Spleen (tissue), 11 donors: Measurements from ENCODE around the gene ST7. TPM values are rescaled to one million over a fixed set of nuclear protein-coding genes. Genes with fewer than 3 reads are reported as not detected.

Experiments used
- DNase-seq: peaks from one replicate; pipeline ENCODE4 v3.0.0-alpha.2; 2020
- H3K27ac ChIP-seq, 8 donors: fragments of 200-600 bp; sonication (generic) in 7 of 8; 1 replicate in 4 of 8; 2 replicates in 4 of 8; pipeline versions ENCODE4 v1.5.0 to v1.8.0; 2016 to 2021; ENCODE audit warnings: inconsistent platforms in 4 of 8, mild to moderate bottlenecking in 4 of 8, moderate library complexity in 1 of 8
- H3K27me3 ChIP-seq, 7 donors: fragments of 200-600 bp; sonication (generic) in 6 of 7; replicated peaks in 1 of 7; 1 replicate in 4 of 7; 2 replicates in 3 of 7; pipeline versions ENCODE4 v1.5.0 to v1.8.0; 2016 to 2021; ENCODE audit warnings: inconsistent platforms in 3 of 7, mild to moderate bottlenecking in 1 of 7
- H3K36me3 ChIP-seq, 6 donors: fragments of 200-600 bp; sonication (generic) in 5 of 6; 1 replicate in 4 of 6; 2 replicates in 2 of 6; pipeline versions ENCODE4 v1.5.0 to v1.8.0; 2016 to 2021; ENCODE audit warnings: inconsistent platforms in 2 of 6
- H3K4me1 ChIP-seq, 6 donors: fragments of 200-600 bp; sonication (generic) in 5 of 6; 1 replicate in 3 of 6; 2 replicates in 3 of 6; pipeline versions ENCODE4 v1.5.0 to v1.8.0; 2016 to 2021; ENCODE audit warnings: inconsistent platforms in 3 of 6
- H3K4me3 ChIP-seq, 8 donors: fragments of 200-600 bp; sonication (generic) in 7 of 8; 1 replicate in 4 of 8; 2 replicates in 4 of 8; pipeline versions ENCODE4 v1.5.0 to v1.8.0; 2016 to 2021; ENCODE audit warnings: inconsistent platforms in 4 of 8, mild to moderate bottlenecking in 4 of 8, moderate library complexity in 2 of 8
- H3K9me3 ChIP-seq, 8 donors: fragments of 200-600 bp; sonication (generic) in 7 of 8; 1 replicate in 4 of 8; 2 replicates in 4 of 8; pipeline versions ENCODE4 v1.5.0 to v1.8.0; 2016 to 2021; ENCODE audit warnings: inconsistent platforms in 4 of 8
- POLR2A ChIP-seq, 3 donors: fragments of 450-650 bp; IDR thresholded peaks; one replicate each; pipeline ENCODE4 v1.5.1; 2017; ENCODE audit warnings: antibody characterized with exemption in 3 of 3, mild to moderate bottlenecking in 1 of 3
- POLR2AphosphoS5 ChIP-seq, 3 donors: sonication (generic); formaldehyde crosslinking; IDR thresholded peaks; one replicate each; pipeline ENCODE4 v1.5.1; 2017; ENCODE audit warnings: antibody characterized with exemption in 3 of 3
- WGBS, 5 donors: extraction: QIAGEN DNeasy Blood & Tissue Kit in 3 of 5; methylation state at CpG; one replicate each; pipeline versions ENCODE4 v1.1.5 to v1.1.7; 2013 to 2018; 5-methylcytosine and 5-hydroxymethylcytosine counted together
- intact Hi-C: fragments of 100-400 bp; cut with DNase I; formaldehyde crosslinking; loops from one replicate; pipeline ENCODE4 v1.15.0; 2023; ENCODE audit warnings: low total_unique reads
- polyA plus RNA-seq, 3 donors: library from polyadenylated mRNA; stranded (reverse); fragments of 200-250 nt; gene quantifications; one replicate each; pipeline ENCODE4 v1.2.1, GENCODE V29; 2013
- total RNA-seq, 7 donors: library from RNA; depleted of rRNA in 3 of 7; stranded (reverse); fragments of >200 nt in 3 of 7; fragmentation: NEBNext Ultra II Directional in 4 of 7; extraction: Animal tissue kit (Norgen Biotek cat#: 25700) in 4 of 7; gene quantifications; one replicate each; pipeline versions ENCODE4 v1.1.0 to v1.2.1, GENCODE V29; 2016 to 2021
- TF ChIP-seq, protein P1 (sequence below), 11 experiments: fragments of 200-600 bp in 7 of 11; fragments of 450-650 bp in 4 of 11; sonication (generic) in 4 of 11; IDR thresholded peaks in 8 of 11; conservative IDR thresholded peaks in 3 of 11; 1 replicate in 7 of 11; 2 replicates in 4 of 11; pipeline versions ENCODE4 v1.4.0 to v1.8.0; 2016 to 2021; ENCODE audit warnings: antibody characterized with exemption in 11 of 11, inconsistent platforms in 4 of 11, mild to moderate bottlenecking in 1 of 11
- donor health status: healthy with polysubstance abuse.
- donor health status: DM: no; HTN: no; CAD: no; lungs with moderate emphysema.
- donor health status: DM: no; HTN: no; CAD: no.
- donor health status: Bipolar disorder and iron deficiency.
- donor health status: healthy.
- donor health status: DM: no; HTN: no; CAD: no.
- donor health status: DM: yes; HTN: yes; CAD: no.

Gene ST7
- total and polyA plus RNA-seq, 10 donors: 4.7 to 36.4 (median 15.8) TPM

DNA sequence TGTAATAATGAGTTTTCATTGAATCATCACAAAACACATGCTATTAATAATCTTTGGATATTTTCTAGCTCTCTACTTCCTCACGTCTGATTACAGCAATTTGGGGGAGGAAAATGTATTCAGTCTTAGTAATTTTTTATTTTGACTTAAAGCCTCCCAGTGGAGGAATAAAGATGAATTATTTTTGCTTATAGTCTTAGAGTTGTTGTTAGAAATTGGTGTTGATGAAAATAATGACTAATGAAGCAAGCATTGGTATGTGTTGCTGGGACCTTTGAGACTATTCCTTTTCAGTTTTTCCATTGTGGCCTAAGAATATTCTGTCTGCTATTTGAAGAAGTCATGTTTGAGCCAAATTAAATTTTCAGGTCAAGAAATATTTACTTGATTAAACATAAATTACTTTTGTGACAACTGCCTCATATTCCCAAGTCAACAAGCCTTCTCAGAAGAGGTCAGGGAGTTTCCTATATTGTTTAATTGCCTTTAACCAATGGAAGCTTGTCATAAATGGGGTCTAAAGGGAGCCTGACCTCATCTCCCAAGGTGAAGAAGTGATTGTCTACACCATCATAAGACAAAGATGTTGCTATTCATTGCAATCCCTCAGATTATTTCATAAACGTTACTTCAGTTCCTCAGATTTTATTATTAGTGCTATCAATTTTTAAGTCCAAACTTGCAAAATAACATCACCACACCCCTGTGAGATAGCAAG is 90.0 kb downstream of the ST7 start:
- intact Hi-C loops: no loop called here
- no peak for DNase-seq
- Histone ChIP-seq H3K4me1 (peaks cover 0 to 10% (median 4%) of the 10 kb centered on the region in 6 donors), H3K4me3 (no peak overlapping the region), H3K27me3 (no peaks in the 10 kb centered on the region), H3K9me3 (peaks cover 0 to 3% (median 0%) of the 10 kb centered on the region in 8 donors), H3K27ac (no peak overlapping the region), H3K36me3 (no peaks in the 10 kb centered on the region)
- TF ChIP-seq POLR2A (IDR thresholded peaks at IDR 0.05) (no peak), POLR2AphosphoS5 (IDR thresholded peaks at IDR 0.05) (no peak)
- TF ChIP-seq, protein P1, sequence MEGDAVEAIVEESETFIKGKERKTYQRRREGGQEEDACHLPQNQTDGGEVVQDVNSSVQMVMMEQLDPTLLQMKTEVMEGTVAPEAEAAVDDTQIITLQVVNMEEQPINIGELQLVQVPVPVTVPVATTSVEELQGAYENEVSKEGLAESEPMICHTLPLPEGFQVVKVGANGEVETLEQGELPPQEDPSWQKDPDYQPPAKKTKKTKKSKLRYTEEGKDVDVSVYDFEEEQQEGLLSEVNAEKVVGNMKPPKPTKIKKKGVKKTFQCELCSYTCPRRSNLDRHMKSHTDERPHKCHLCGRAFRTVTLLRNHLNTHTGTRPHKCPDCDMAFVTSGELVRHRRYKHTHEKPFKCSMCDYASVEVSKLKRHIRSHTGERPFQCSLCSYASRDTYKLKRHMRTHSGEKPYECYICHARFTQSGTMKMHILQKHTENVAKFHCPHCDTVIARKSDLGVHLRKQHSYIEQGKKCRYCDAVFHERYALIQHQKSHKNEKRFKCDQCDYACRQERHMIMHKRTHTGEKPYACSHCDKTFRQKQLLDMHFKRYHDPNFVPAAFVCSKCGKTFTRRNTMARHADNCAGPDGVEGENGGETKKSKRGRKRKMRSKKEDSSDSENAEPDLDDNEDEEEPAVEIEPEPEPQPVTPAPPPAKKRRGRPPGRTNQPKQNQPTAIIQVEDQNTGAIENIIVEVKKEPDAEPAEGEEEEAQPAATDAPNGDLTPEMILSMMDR (IDR thresholded peaks at IDR 0.05 in 8 of 11, conservative IDR thresholded peaks at IDR 0.05 in 3 of 11): no peak
- WGBS, 5 donors: 69 to 82% (median 81%) methylated on average over 2 of the region's 2 CpGs

DNA sequence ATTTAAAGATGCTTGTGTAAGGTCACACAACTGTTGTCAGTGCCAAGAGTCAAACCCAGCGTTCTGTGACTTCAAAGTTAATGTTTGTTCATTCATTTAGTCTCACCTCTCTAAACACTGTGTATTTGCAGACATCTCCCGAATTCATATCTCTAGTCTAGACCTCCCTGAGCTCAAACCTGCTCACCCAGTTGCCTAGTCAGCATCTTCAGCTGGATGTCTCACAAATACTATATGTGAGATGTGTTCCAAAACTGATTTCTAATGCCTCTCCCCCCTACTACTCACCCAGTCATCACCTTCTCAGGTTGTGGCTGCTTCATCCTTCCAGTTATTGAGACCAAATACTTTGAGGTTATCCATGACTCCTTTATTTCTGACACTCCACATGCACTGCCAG is 91.4 kb downstream of the ST7 start:
- no peak overlapping the region for H3K27ac ChIP-seq
- WGBS, 5 donors: 86 to 97% (median 90%) methylated on average over 2 of the region's 2 CpGs
- DNase-seq: no peak
- intact Hi-C loops: no loop called here
- no peak overlapping the region for H3K4me3 ChIP-seq
- peaks cover 0 to 24% (median 11%) of the 10 kb centered on the region in 6 donors for H3K4me1 ChIP-seq
- peaks cover 0 to 3% (median 0%) of the 10 kb centered on the region in 8 donors for H3K9me3 ChIP-seq
- no peaks in the 10 kb centered on the region for H3K27me3 ChIP-seq
- TF ChIP-seq POLR2A (IDR thresholded peaks at IDR 0.05) (no peak), POLR2AphosphoS5 (IDR thresholded peaks at IDR 0.05) (no peak)
- TF ChIP-seq, protein P1 (IDR thresholded peaks at IDR 0.05 in 8 of 11, conservative IDR thresholded peaks at IDR 0.05 in 3 of 11): no peak
- no peaks in the 10 kb centered on the region for H3K36me3 ChIP-seq

DNA sequence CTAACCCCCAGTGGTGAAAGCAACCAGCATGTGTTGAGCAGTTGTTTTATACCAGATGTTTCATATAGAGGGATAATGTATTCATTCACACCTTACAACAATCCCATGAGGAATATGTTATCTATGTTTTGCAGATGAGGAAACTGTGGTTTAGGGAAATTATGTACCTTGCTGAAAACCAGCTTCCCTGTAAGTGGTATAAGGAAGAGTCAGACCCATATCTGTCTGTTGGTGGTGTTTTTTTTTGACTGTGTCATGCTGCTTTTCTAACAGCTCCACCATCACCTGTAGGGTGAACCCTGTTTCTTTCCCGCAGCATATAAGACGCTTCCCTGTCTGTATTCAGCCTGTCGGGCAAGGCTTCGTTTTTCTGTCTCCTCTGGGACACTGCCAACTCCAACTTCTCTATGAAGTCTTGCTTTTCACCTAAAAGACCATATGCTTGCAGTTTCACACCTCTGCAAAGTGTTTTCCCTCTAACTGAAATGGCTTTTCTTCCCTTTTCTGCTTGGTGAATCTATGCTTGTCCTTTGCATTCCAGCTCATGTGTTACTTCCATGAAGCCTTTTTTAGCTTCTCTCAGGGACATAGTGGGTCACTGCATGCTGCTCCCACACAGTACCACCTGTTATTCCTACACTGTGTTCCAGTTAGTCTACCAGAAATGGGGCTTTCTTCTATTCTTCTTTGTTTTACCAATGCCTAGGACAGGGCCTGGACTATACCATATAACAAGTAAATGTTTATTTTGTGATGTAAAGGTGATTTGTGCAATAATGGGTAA is 92.8 kb downstream of the ST7 start:
- Histone ChIP-seq H3K9me3 (peaks cover 0 to 3% (median 0%) of the 10 kb centered on the region in 8 donors), H3K4me1 (peaks cover 0 to 25% (median 11%) of the 10 kb centered on the region in 6 donors), H3K36me3 (no peaks in the 10 kb centered on the region), H3K27me3 (no peaks in the 10 kb centered on the region), H3K27ac (no peak overlapping the region), H3K4me3 (no peak overlapping the region)
- 66 to 80% (median 72%) methylated on average over 4 of the region's 4 CpGs for WGBS, 5 donors
- DNase-seq: no peak
- intact Hi-C loops: no loop called here
- TF ChIP-seq, protein P1 (IDR thresholded peaks at IDR 0.05 in 8 of 11, conservative IDR thresholded peaks at IDR 0.05 in 3 of 11): no peak

DNA sequence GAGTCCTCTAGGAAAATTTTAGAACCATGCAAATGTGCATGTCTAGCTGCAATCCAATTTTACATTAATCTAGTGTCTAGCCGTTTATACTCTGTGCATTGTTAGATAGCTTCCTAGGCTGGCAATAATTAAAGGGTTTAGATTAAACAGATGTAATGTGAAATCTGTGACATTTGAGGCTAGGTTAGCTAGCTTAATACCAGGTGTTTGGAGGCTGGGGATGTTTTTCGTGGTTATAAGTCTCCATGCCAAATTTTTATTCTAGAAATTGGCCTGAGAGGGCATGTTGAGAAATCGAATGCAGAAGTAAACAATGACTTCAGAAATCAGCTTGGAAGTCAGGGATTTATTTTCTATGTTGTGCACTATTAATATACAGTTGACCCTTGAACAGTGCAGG is 94.2 kb downstream of the ST7 start:
- no peaks in the 10 kb centered on the region for H3K27me3 ChIP-seq
- no peak for DNase-seq
- WGBS, 5 donors: 61 to 66% (median 62%) methylated on average over 3 of the region's 3 CpGs
- H3K36me3 ChIP-seq: no peaks in the 10 kb centered on the region
- H3K4me1 ChIP-seq: peaks cover 0 to 29% (median 13%) of the 10 kb centered on the region in 6 donors
- no peak for TF ChIP-seq POLR2AphosphoS5 (IDR thresholded peaks at IDR 0.05)
- no peak for TF ChIP-seq POLR2A (IDR thresholded peaks at IDR 0.05)
- TF ChIP-seq, protein P1 (IDR thresholded peaks at IDR 0.05 in 8 of 11, conservative IDR thresholded peaks at IDR 0.05 in 3 of 11): no peak
- H3K4me3 ChIP-seq: no peak overlapping the region
- H3K27ac ChIP-seq: no peak overlapping the region
- intact Hi-C loops: no loop called here
- no peaks in the 10 kb centered on the region for H3K9me3 ChIP-seq
